ENCODE measurements around the gene EXOC3.

Gene EXOC3

DNA sequence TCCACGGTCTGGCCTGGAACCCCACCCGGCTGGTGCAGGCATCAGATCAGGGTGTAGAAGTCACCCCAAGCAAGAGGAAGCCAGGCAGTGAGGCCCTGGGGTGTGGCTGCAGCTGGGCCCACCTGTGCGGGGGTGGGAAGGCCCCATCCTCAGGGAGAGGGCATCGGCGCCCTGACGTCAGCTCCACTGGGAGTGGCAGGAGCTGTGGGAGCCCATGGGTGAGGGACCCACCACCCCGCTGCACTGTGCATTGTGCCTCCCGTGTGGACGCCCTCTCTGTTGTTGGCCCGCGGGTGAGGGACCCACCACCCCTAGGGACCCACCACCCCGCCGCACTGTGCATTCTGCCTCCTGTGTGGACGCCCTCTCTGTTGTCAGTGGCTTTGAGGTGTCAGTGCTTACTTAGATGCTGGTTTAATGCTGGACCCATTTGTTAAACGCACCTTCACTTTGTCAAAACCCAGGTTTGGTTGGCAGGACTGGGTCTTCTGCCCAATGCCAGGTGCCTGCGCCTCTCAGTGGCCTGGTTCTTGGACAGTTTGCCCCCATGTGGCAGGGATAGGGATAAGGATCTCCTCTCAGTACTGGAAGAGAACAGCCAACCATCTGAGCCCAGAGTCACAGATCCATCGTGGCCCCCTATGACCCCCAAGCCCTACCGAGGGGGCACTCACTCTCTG is 6.9 kb upstream of the EXOC3 start:
- no peak for TF ChIP-seq ZNF274 (IDR thresholded peaks at IDR 0.05; ENCODE audit: low read depth, low read length)
- H3K4me3 ChIP-seq (ENCODE audit: low read length), result no peak overlapping the region

DNA sequence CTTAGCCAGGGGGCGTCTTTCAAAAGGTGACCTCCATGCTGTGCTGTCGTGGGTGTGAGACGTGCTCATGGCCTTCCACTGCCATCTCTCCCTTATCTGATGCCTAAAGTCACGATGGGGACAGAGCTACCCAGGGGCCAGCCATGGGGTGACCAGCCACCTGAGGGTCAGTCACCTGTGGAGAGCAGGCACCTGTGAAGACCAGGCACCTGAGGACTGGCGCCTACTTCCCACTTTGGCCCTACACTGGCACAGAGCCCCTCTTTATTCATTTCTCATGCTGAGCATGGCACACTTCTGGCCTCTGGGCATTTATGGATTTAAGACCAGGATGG is 6.4 kb upstream of the EXOC3 start:
- TF ChIP-seq ZNF274 (IDR thresholded peaks at IDR 0.05; ENCODE audit: low read depth, low read length), result no peak
- H3K4me3 ChIP-seq (ENCODE audit: low read length), result no peak overlapping the region

DNA sequence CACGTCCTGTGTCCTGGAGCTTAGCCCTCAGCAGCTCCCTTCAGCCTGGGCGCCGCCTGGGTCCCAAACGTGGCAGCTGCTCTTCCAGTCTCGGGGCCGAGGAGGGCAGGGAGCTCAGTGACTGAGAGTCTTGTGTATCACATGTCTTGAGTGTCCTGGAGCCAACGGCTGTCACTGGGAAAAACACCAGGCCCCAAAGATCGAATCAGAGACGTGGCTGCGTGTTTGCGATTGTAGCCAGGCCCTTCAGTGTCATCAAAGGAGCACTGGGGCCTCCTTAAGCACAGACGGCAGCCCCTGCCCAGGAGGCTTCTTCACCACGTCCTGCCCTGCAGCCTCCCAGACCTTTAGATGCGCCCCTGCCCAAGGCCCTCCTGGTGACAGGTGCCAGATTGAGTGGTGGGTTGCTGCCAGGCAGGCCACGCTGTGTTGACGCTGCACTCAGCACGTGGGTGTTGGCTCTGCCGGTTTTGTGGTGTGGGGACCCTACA is 5.7 kb upstream of the EXOC3 start:
- H3K4me3 ChIP-seq (ENCODE audit: low read length), result no peak overlapping the region
- TF ChIP-seq ZNF274 (IDR thresholded peaks at IDR 0.05; ENCODE audit: low read depth, low read length), result no peak

DNA sequence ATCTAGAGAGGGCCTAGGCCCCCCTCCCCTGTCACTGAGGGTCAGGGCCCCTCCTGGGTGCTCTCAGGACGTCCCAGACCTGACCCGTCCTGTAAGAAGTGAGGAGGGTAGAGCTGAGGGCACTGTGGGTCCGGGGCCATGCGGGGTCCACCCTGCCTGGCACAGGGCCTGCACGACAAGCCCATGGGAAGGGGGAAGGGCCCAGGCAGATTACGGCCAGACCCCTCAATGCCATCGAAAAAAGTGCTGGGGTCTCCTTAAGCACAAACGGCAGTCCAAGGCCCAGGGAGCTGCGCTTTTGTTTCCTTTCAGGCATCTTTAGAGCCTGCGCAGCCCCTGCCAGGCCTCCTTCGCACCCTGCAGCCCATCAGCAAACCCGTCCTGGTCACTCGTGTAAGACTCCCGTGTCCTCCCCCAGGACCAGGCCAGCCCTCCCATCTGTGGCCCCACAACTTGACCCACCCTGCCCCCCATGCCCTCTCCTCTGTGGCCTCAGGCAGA is 4.4 kb upstream of the EXOC3 start:
- no peak for TF ChIP-seq ZNF274 (IDR thresholded peaks at IDR 0.05; ENCODE audit: low read depth, low read length)
- H3K4me3 ChIP-seq (ENCODE audit: low read length), result no peak overlapping the region

DNA sequence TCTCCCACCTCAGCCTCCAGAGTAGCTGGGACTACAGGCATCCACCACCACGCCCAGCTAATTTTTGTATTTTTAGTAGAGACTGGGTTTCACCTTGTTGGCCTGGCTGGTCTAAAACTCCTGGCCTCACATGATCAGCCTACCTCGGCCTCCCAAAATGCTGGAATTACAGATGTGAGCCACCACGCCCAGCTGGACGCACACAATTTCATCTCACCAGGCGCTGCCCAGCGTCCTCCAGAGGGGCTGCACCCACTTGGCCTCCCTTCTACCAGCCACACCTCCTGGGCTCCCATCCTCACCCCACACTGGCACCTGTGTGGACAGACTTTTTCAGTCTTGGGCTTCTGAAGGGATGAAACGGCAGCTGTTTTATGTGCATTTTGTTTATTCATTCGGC is 3.8 kb upstream of the EXOC3 start:
- TF ChIP-seq ZNF274 (IDR thresholded peaks at IDR 0.05; ENCODE audit: low read depth, low read length), result no peak
- H3K4me3 ChIP-seq (ENCODE audit: low read length), result no peak overlapping the region

DNA sequence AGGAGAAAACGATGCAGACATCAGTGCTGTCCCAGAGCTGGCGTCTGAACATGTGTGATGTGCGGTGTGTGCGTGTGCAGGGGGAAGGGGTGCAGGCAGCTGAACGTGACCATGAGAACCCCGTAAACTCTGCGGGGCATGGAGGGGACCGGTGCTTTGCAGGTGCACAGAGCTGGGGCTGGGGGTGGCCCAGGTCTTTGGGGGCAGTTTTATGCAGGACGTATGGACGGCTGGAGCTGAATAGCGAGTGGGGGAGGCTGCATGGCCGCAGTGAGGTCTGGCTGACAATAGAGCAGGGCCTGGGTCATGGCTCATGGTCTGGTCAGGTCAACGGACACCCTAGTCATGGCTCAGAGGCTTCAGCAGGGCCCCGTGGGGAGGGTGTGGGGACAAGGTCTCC is 3.3 kb upstream of the EXOC3 start:
- TF ChIP-seq ZNF274 (IDR thresholded peaks at IDR 0.05; ENCODE audit: low read depth, low read length), result no peak
- H3K4me3 ChIP-seq (ENCODE audit: low read length), result no peak overlapping the region

DNA sequence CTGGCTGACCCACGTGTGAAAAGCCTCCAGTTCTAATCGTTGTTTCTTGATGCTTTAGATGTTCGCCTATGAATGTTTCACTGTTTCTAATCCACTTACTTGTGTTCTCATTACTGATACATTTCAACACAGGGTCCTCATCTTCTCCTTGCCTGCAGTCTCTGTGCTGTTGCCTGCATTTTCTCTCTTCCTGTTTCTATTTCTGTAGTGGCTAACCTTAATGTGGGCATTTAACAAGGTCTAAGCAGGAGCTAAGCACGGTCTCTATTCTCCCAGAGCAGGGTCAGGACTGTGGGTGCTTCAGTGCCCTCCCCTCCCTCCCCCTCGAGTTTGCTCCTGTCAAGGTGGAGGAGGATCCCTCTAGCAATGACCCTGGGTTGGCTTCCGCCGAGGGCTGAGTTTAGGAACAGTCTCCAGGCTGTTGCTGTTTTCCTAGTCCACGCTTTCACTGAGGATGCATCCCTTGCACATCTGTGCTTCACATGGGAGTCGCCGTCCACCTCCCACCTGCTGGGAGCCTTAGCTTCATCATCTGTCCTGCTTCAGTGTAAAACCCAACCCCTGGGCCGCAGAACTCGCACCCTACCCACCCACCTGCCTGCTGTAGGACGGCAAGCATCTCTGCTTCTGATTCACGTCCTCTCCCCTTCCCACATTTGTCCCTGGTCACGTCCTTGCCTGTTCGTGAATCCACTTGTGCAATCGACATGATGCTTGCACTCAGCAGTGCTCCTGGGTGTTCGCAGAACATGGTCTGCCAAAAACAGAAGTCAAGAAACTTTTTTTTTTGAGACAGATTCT is 2.4 kb upstream of the EXOC3 start:
- no peak for TF ChIP-seq ZNF274 (IDR thresholded peaks at IDR 0.05; ENCODE audit: low read depth, low read length)
- H3K4me3 ChIP-seq (ENCODE audit: low read length), result no peak overlapping the region

DNA sequence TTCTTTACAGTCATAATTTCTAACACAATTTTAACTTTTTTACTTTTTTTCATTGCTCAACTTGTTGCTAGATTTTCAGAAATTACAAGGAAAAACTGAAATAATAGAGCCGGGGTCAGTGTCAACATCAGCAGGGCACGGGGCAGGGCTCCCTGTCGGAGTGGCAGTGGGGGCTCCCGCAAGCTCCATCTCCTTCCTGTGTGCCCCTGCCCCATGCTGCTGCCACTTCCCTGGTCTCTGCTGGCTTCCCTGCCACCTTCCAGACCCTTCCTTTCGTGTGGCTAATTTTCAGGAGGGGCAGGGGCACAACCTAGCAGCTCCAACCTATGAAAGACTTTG is 1.0 kb upstream of the EXOC3 start:
- H3K4me3 ChIP-seq (ENCODE audit: low read length), result peak overlapping the region; percentile 93; the same call in 1 of the 2 replicates
- TF ChIP-seq ZNF274 (IDR thresholded peaks at IDR 0.05; ENCODE audit: low read depth, low read length), result no peak

DNA sequence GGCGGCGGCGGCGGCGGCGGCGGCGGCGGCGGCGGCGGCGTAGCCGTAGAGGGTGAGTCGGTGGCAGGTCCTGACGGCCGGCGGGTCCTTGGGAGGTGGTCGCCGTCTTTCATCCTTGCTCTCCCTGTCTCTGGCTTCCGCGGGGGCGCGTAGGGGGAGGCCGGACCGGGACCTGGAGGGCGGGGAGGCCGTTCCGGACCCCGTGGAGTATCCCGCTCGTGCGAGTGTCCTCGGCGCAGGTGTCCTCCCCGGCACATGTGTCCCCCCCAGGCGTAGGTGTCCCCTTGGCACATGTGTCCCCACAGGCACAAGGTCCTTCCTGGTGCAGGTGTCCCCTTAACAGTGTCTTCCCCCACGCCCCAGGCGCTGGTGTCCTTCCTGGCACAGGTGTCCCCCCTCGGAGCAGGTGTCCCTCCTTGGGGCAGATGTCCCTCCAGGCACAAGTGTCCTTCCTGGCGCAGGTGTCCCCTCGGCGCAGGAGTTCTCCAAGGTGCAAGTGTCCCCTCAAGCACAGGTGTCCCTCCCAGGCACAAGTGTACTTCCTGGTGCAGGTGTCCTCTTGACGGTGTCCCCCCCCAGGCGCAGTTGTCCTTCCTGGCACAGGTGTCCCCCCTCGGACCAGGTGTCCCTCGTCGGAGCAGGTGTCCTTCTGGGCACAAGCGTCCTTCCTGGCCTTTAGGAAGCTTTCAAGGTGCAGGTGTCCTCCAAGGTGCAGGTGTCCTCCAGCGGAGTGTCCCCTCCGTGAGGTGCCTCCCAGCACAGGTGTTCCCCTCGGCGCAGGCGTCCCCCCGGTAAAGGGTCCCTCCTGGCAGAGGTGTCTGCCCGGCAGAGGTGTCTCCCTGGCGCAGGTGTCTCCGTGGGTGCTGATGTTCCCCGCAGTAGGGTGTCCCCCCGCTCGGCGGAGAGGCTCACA is 519 bp downstream of the EXOC3 start:
- no peak for TF ChIP-seq ZNF274 (IDR thresholded peaks at IDR 0.05; ENCODE audit: low read depth, low read length)
- H3K4me3 ChIP-seq (ENCODE audit: low read length), result peak overlapping the region; percentile 93

DNA sequence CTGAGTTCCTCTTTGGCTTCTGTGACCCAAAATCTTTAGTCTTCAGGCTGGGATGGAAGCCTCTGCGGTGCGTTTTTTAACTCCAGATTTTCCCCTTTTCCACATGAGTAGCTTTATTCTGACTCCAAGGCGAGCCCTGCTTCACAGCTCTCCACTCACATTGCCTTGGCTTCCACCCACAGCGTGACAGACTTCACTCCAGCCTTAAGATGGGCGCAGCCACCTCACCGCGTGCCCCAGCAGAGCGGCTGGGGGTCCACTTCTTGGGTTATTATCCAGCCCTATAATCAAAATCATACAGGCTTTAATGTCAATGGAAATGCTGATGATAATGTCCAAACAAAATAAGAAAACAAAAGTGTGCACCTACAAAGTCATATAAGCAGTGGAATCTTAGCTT is 1.2 kb downstream of the EXOC3 start:
- no peak for TF ChIP-seq ZNF274 (IDR thresholded peaks at IDR 0.05; ENCODE audit: low read depth, low read length)
- H3K4me3 ChIP-seq (ENCODE audit: low read length), result peak overlapping the region; percentile 93; the same call in 1 of the 2 replicates

DNA sequence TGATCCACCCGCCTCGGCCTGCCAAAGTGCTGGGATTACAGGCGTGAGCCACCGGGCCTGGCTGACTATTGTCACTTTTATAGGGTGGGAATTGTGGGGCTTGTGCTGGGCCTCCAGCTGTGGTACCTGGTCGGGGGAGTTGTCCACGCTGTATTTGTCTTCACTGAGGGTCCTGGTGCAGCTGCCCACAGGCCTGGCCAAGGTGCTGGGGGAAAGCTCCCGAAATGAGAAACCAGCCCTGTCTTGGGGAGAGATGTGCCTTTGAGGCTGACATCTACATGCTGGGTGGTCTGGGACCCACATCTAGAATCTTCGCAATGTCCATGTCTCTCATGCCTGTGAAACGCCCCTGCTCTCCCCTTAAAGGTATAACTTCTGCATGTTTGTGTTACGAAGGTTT is 2.6 kb downstream of the EXOC3 start:
- no peak overlapping the region for H3K4me3 ChIP-seq (ENCODE audit: low read length)
- no peak for TF ChIP-seq ZNF274 (IDR thresholded peaks at IDR 0.05; ENCODE audit: low read depth, low read length)

DNA sequence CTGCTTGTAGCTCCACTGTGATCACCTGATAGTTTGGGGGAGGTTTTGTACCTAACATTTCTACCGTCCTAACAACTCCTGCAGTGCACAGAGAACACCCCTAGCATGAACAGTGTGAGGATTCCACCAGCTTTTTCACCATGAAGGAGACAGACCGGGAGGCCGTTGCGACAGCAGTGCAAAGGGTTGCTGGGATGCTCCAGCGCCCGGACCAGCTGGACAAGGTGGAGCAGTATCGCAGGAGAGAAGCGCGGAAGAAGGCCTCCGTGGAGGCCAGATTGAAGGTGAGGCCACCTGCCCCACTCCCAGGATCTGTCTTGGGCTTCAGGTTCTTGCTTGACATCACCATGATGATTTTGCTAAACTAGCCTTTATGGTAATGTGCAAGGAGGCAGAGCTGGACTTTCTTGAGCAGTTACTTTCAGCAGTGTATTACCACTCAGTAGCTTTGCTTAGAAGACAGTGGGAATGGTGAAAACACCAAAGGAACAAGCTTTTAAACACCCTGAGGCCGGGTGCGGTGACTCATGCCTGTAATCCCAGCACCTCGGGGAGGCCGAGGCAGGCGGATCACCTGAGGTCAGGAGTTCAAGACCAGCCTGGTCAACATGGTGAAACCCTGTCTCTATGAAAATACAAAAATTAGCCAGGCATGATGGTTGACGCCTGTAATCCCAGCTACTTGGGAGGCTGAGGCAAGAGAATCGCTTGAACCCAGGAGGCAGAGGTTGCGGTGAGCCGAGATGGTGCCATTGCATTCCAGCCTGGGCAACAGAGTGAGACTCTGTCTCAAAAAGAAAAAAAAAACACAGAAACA is 3.3 kb downstream of the EXOC3 start:
- H3K4me3 ChIP-seq (ENCODE audit: low read length), result no peak overlapping the region
- TF ChIP-seq ZNF274 (IDR thresholded peaks at IDR 0.05; ENCODE audit: low read depth, low read length), result no peak

DNA sequence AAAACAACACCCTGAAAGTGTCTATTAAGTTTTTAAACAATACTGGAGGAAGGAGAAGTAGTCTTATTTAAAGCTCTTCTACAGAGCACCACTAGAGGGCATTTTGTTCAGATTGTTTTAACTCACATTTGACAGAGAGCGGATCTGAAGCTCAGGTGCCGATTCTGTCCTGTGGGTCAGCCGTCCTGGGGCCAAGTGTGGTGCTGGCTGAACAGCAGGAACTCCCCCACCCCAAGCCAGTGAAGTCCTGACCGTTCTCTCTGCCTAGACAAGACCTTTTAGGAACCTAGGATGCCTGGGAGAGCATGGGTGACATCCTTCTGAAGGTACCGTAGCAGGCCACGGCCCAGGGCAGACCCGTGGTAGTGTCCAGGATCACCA is 3.9 kb downstream of the EXOC3 start:
- TF ChIP-seq ZNF274 (IDR thresholded peaks at IDR 0.05; ENCODE audit: low read depth, low read length), result no peak
- no peak overlapping the region for H3K4me3 ChIP-seq (ENCODE audit: low read length)

DNA sequence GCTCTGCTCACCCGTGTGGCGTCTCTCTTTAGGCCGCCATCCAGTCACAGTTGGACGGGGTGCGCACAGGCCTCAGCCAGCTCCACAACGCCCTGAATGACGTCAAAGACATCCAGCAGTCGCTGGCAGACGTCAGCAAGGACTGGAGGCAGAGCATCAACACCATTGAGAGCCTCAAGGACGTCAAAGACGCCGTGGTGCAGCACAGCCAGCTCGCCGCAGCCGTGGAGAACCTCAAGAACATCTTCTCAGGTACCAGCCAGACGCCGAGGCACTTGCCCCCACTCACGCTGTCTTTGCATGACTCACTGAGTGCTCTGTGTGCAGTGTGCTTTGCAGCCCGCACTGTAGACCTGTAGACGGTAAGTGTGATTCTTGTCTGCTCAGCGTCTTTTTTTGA is 4.5 kb downstream of the EXOC3 start:
- no peak overlapping the region for H3K4me3 ChIP-seq (ENCODE audit: low read length)
- no peak for TF ChIP-seq ZNF274 (IDR thresholded peaks at IDR 0.05; ENCODE audit: low read depth, low read length)
